ENCODE results near the gene TMC2.

TMC2 gene

DNA sequence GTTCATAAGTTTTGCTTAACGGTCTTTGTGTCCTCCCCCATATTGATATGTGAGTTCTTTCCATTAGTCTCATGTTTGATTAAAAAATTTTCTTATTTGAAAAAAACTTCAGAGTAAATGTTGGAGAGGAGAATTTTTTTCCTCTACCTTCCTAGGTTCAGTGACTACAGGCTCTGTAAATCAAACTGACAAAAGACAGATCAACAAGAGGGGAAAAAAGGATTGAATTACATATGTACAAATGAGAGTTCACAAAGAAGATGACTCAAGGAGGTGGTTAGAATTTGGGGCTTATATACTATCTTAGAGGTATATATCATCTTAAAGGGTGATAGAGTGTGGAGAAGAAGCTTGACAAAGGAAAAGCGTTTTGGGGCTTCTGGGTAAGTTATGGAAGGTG, 5.6 kb downstream of the TMC2 start:
- TF ChIP-seq, protein P1, sequence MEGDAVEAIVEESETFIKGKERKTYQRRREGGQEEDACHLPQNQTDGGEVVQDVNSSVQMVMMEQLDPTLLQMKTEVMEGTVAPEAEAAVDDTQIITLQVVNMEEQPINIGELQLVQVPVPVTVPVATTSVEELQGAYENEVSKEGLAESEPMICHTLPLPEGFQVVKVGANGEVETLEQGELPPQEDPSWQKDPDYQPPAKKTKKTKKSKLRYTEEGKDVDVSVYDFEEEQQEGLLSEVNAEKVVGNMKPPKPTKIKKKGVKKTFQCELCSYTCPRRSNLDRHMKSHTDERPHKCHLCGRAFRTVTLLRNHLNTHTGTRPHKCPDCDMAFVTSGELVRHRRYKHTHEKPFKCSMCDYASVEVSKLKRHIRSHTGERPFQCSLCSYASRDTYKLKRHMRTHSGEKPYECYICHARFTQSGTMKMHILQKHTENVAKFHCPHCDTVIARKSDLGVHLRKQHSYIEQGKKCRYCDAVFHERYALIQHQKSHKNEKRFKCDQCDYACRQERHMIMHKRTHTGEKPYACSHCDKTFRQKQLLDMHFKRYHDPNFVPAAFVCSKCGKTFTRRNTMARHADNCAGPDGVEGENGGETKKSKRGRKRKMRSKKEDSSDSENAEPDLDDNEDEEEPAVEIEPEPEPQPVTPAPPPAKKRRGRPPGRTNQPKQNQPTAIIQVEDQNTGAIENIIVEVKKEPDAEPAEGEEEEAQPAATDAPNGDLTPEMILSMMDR (conservative IDR thresholded peaks at IDR 0.05; ENCODE audit: low read depth, low read length) = no peak
- no peak overlapping the region for H3K4me3 ChIP-seq (ENCODE audit: low read length)
- no peak for DNase-seq (ENCODE audit: low read depth)

DNA sequence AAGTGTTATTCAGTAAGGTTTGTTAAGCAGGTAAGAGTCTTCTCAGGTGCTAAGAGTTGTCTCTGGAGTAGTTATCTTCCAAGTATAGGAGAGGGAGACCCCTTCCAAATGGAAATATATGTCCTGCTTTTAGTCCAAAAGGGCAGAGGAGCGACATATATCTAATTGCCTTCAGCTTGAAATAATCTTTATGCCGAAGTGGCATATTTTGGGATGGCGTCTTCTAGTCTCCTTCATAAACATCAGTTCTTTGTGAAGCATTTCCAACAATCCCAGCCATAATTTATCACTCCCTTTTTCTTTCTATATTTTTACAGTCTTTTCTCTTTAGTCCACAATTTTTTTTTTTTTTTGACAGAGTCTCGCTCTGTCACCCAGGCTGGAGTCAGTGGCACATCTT, 6.0 kb downstream of the TMC2 start:
- H3K4me3 ChIP-seq (ENCODE audit: low read length) = no peak overlapping the region
- no peak for DNase-seq (ENCODE audit: low read depth)
- TF ChIP-seq, protein P1 (conservative IDR thresholded peaks at IDR 0.05; ENCODE audit: low read depth, low read length) = no peak

DNA sequence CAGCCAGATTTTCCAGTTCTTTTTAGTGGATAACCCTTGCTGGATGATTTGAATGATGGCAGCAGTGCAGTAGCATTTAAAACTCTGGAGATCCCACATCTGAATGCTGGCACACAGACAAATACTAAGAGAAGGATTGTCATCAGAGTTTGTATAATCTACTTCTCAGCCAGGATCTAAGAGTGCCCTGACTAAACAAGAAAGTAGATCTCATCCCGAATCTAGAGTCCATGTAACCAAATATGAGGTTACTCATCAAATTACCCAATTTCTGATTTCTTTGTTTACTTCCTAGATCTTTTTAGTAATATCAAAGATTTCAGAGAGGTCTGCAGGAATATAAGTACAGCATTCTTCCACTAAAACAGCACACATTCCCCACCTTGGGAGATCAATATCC, 7.8 kb downstream of the TMC2 start:
- TF ChIP-seq, protein P1 (conservative IDR thresholded peaks at IDR 0.05; ENCODE audit: low read depth, low read length) = no peak
- no peak overlapping the region for H3K4me3 ChIP-seq (ENCODE audit: low read length)
- DNase-seq (ENCODE audit: low read depth) = no peak

DNA sequence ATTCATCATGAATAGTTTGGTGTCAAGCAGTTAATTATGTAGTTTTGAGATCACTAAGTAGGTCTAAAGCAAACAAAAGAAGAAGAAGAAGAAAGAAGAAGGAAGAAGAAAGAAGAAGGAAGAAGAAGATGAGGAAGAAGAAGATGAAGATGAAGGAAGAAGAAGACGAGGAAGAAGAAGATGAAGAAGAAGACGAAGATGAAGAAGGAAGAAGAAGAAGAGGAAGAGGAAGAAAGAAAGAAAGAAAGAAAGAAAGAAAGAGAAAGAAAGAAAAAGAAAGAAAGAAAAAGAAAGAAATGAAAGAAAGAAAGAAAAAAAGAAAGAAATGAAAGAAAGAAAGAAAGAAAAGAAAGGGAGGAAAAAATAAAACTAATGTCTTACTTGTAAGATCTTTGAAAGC, 9.2 kb downstream of the TMC2 start:
- no peak for DNase-seq (ENCODE audit: low read depth)
- H3K4me3 ChIP-seq (ENCODE audit: low read length) = no peak overlapping the region
- TF ChIP-seq, protein P1 (conservative IDR thresholded peaks at IDR 0.05; ENCODE audit: low read depth, low read length) = no peak

DNA sequence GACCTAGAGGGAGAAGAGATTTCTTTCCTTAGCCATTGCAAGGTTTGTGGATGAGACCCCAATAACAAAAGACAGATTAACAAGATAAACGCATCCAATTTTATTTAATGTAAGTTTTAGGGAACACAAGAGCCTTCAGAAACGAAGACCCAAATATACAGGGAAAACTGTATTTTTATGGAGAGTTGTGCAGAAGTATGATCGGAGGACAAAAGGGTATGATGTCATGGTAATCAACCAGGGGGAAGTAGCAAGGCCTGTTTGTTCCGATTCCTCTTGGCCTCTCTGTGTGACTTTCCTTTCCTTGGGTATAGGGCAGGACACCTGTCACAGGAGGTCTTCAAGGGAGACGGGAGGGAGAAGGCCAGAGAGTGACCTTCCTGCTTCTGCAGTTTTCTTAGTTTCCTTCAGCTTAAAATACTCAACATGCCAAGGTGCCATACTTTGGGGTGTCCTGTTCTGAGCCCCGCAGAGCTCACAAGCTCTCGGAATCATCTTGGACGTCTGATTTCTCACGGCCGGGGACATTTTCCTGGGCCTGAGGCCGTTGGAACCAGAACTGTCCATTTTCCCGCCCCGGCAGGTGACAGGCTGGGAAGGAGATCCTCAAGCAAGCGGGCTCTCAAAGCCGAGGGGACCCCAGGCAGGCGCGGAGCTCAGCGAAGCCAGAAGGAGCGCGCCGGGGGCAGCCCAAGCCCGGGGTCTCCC, 21.7 kb downstream of the TMC2 start:
- TF ChIP-seq, protein P1 (conservative IDR thresholded peaks at IDR 0.05; ENCODE audit: low read depth, low read length) = no peak
- H3K4me3 ChIP-seq (ENCODE audit: low read length) = no peak overlapping the region
- no peak for DNase-seq (ENCODE audit: low read depth)

DNA sequence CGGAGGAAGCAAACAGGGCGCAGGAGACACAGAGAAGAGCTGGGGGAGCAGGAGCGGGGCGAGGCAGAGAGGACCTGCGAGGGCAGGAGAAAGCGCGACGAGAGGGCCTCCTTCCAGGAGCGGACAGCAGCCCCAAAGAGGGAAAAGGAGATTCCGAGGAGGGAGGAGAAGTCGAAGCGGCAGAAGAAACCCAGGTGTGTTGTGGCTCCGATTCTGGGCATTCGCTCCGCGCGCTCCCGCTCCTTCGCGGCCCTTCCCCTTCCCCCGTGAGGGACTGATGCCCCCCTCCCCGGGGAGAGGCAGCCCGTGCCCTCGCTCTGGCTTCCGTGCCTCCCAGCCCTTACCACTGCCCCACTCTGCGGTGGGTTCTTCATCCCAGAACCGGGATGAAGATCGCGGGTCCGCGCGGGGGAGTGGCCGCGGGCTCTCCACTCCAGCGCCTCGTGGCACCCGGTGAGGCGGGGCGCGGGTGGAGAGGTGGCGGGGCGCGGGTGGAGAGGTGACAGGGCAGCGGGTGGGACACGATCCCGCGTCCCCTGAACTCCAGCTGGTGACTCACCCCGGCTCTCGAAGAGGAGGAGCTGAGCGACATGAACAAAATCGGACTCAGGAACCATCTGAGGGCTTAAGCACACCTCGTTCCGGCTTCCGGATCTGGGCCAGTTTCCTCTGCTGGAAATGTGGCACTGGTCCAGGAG, 22.4 kb downstream of the TMC2 start:
- TF ChIP-seq, protein P1 (conservative IDR thresholded peaks at IDR 0.05; ENCODE audit: low read depth, low read length) = no peak
- peak overlapping the region; percentile 17 for H3K4me3 ChIP-seq (ENCODE audit: low read length)
- DNase-seq (ENCODE audit: low read depth) = no peak

DNA sequence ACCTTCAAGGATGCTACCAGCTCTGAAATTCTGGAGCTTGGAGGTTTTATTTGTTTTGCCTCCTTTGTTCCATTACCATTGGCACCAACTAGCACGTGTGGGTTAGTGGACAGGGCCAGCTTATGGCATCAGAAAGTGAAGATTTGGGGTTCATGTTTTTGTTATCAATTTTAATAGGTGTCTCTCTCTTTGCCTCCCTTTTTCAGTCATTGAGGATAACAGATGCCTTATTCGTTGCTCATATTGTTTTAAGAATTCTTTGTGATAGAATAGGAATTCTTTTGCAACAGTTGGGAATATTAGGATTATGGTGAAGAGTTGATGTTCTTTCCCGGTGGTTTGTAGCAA, 22.9 kb downstream of the TMC2 start:
- TF ChIP-seq, protein P1 (conservative IDR thresholded peaks at IDR 0.05; ENCODE audit: low read depth, low read length) = no peak
- H3K4me3 ChIP-seq (ENCODE audit: low read length) = no peak overlapping the region
- DNase-seq (ENCODE audit: low read depth) = no peak
